Spleen (tissue), 7 donors: ENCODE measurements around the gene RAE1.

Experiments
- POLR2A ChIP-seq, 3 donors: fragments of 450-650 bp; IDR thresholded peaks; one replicate each; pipeline ENCODE4 v1.5.1; 2017; ENCODE audit warnings: antibody characterized with exemption in 3 of 3, mild to moderate bottlenecking in 1 of 3
- TF ChIP-seq, protein P1 (sequence below), 11 experiments: fragments of 200-600 bp in 7 of 11; fragments of 450-650 bp in 4 of 11; sonication (generic) in 4 of 11; IDR thresholded peaks in 8 of 11; conservative IDR thresholded peaks in 3 of 11; 1 replicate in 7 of 11; 2 replicates in 4 of 11; pipeline versions ENCODE4 v1.4.0 to v1.8.0; 2016 to 2021; ENCODE audit warnings: antibody characterized with exemption in 11 of 11, inconsistent platforms in 4 of 11, mild to moderate bottlenecking in 1 of 11
- donor health status: DM: no; HTN: no; CAD: no; lungs with moderate emphysema.
- donor health status: DM: no; HTN: no; CAD: no.
- donor health status: DM: no; HTN: no; CAD: no.

- TF ChIP-seq, protein P1, sequence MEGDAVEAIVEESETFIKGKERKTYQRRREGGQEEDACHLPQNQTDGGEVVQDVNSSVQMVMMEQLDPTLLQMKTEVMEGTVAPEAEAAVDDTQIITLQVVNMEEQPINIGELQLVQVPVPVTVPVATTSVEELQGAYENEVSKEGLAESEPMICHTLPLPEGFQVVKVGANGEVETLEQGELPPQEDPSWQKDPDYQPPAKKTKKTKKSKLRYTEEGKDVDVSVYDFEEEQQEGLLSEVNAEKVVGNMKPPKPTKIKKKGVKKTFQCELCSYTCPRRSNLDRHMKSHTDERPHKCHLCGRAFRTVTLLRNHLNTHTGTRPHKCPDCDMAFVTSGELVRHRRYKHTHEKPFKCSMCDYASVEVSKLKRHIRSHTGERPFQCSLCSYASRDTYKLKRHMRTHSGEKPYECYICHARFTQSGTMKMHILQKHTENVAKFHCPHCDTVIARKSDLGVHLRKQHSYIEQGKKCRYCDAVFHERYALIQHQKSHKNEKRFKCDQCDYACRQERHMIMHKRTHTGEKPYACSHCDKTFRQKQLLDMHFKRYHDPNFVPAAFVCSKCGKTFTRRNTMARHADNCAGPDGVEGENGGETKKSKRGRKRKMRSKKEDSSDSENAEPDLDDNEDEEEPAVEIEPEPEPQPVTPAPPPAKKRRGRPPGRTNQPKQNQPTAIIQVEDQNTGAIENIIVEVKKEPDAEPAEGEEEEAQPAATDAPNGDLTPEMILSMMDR (IDR thresholded peaks at IDR 0.05 in 8 of 11, conservative IDR thresholded peaks at IDR 0.05 in 3 of 11): peak in 8 of 11 experiments; percentile 6 to 50 (median 36)
- TF ChIP-seq POLR2A (IDR thresholded peaks at IDR 0.05): no peak
These were observed 49.2 kb downstream of the RAE1 start for GRCh38 chr20:57400231-57400701.
